GM08714 (cell line): ENCODE results near the gene OR2S2.

ENCODE experiments used
- H3K4me3 ChIP-seq: fragments of 200-500 bp; sonication (Bioruptor generic); 2 replicates; pipeline ENCODE4 v1.5.1; 2014; ENCODE audit warnings: mild to moderate bottlenecking, low read length, inconsistent platforms
- ZNF274 ChIP-seq: IDR thresholded peaks from 2 replicates; pipeline ENCODE4 v1.6.1; 2012; ENCODE audit warnings: mild to moderate bottlenecking, low read depth, low read length

The OR2S2 gene

DNA sequence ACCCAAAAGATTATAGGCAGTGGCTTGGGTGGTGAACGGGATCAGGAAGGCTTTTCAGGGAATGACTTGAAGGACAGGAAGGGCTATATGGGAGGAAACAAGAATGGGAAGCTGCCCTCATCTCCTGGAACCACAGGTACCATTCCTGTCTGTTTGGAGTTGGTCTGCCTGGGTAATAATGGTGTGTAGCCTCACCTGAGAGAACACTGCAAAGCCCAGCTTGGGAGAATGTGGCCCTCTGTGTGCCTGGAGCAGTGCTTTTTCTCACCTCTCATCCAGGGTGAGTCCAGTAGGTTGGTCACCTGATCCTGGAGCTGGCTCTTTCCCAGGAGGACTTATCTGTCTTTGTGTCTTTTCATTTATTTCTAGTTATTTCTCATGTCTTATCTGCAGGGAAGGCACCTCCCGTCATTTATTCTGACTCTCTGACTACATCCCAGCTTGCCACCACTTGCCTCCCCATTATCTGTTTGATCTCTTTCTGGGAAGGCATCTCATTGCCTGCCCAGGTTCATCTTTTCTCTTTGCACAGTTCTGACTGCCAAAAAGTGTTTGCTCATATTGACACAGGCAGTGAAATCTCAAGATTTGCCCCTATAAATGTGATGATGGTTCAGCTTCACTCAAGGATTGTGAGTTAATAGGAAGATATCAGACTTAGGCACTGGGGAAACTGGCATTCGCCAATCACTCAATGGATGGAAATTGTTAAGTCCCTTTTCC lies 22.5 kb upstream of the OR2S2 start:
- H3K4me3 ChIP-seq = no peak overlapping the region
- no peak for TF ChIP-seq ZNF274

DNA sequence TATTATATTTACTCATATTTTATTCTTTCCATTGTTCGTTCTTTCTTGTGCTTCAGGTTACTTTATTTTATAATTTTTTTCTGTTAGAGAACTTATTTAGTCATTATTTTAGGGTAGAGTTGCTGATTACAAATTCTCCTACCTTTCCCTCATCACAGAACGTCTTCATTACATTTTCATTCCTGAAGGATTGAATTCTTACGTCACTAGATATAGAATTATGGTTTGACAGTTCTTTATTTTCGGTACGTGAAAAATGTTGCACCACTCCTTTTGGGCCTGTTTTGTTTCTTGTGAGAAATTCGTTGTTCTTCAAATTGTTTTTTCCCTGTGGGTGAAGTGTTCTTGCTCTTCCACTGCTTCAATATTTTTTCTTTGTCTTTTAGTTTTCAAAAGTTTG lies 20.8 kb upstream of the OR2S2 start:
- no peak overlapping the region for H3K4me3 ChIP-seq
- TF ChIP-seq ZNF274 = no peak

DNA sequence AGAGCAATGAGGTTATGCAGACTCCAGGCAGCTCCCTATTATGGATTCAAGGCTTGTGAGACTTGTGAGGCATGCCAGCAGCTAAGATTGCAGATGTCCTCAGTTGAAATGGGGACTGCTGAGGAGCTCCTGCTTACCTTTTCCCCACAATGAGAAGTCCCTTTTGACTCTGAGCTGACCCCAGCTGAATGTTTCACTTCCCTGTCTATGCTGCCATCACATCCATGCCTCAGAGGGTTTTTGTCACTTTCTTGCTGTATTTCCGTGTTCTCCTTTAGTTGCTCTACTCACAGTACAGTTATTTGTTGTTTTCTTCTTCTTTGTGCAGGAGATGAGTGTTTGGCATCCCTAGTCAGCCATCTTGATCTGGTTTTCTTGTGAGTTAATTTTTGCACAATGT lies 18.8 kb upstream of the OR2S2 start:
- no peak overlapping the region for H3K4me3 ChIP-seq
- TF ChIP-seq ZNF274 = no peak

DNA sequence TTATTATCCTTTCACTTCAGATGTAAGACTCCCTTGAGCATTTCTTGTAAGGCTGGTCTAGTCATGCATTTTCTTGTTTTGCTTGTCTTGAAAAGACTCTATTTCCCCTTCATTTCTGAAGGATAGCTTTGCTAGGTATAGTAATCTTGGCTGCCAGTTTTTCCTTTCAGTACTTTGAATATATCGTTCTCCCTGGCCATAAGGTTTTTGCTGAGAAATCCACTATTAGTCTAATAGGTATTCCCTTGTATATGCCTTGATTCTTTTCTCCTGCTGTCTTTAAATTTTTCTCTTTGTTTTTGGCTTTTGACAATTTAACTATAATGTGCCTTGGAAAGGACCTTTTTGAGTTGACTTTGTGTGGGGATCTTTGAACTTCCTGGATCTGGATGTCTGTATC lies 16.8 kb upstream of the OR2S2 start:
- no peak for TF ChIP-seq ZNF274
- H3K4me3 ChIP-seq = no peak overlapping the region

DNA sequence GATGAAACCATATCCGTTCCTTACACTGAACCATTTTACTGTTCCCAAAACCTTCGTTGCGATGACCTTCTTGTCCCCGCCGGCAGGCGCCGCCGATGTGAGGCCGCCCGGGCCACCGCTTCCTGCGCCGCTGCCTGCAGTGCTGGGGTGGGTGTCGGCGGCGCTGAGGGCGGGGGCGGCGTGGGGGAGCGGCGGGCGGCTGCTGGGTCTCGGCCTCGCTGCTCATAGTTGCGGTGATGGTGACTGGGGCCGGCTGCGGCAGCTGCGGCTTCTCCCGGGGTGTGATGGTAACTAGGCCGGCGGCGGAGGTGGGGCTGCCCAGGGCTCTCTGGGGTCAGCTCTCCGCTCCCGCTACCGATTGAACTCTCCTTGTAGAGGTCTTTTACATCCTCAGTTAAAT lies 14.1 kb upstream of the OR2S2 start:
- no peak for TF ChIP-seq ZNF274
- no peak overlapping the region for H3K4me3 ChIP-seq

DNA sequence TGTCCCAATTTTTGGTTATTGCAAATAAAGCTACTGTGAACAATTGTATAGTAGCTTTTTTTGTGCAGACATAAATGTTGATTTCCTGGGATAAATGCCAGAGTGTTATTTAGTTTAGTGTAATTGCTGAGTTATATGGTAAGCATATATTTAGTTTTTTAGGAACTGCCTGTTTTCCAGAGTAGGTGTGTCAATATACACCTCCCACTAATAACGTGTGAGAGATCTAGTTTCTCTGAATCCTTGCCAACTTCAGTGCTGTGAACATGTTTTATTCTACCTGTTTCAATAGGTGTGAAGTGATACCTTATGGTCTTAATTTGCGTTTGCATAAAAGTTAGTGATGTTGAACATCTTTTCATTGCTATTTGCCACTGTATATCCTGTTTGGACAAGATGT lies 9.1 kb upstream of the OR2S2 start:
- no peak for TF ChIP-seq ZNF274
- no peak overlapping the region for H3K4me3 ChIP-seq

DNA sequence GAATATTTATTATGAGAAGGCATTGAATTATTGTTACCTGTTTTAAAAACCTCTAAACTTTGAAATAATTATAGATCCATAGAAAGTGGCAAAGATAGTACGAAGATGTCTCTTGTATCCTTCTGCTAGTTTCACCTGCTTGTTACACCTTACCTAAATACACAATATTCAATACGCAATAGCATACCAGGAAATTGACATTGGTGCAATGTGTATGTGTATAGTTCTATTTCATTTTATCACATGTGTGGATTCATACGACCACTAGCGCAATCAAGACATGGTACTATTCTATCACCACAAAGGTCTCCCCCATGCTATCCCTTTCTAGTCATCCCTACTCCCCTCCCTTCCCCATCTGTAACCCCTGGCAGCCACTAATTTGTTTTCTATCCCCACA lies 8.5 kb upstream of the OR2S2 start:
- no peak overlapping the region for H3K4me3 ChIP-seq
- no peak for TF ChIP-seq ZNF274

DNA sequence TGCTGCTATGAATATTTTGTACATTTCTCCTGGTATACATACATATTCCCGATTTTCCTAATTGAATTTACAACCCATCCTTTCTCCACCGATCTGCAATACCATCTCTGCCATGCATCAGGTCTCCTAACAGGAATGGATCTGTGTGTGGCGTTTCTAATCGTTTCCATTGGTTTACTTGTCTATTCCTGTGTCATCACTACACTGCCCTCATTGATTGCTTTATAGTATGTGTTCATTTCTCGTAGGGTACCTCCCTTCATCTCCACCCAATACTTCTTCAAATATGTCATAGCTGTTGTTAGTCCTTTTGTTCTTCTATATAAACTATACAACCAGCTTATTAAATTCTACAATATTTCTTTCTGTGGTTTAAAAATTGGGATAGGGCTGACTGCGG lies 7.1 kb upstream of the OR2S2 start:
- TF ChIP-seq ZNF274 = no peak
- H3K4me3 ChIP-seq = no peak overlapping the region

DNA sequence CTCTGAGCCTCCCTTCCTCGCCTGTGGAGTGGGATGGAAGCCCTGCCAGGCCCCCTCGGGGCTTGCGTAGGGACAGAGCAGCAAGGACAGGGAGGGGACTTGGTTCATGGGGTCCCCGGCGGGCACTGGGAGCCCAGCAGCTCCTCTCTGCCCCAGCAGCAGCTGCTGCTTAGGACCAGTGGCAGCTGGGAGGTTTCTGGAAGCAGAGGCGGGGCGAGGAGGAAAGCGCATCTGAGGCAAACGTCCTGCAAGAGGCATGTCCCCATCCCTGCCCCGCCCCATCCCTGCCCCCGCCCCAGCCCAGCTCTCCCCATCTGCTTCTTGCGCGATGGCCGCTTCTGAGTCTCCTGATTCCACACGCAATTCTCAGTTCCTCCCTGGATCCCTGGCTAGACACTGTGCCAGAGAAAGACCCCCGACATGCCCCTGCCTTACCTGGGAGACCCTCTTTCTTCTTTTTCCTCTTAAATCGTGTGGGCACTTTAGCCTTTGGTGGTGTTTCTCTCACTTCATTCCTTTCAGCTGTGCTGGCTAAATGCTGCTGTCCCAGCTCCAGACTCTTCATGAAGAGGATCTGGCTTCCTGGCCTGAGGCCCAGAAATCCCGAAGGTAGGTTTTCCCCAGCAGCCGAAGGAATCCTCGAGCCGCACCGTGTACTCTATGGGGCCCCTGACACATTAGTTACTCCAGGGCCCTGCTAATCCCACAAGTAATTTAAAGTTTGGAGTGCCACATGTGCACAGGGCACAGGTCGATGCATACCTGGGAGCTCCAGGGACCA lies 4.4 kb upstream of the OR2S2 start:
- H3K4me3 ChIP-seq = no peak overlapping the region
- TF ChIP-seq ZNF274 = no peak

DNA sequence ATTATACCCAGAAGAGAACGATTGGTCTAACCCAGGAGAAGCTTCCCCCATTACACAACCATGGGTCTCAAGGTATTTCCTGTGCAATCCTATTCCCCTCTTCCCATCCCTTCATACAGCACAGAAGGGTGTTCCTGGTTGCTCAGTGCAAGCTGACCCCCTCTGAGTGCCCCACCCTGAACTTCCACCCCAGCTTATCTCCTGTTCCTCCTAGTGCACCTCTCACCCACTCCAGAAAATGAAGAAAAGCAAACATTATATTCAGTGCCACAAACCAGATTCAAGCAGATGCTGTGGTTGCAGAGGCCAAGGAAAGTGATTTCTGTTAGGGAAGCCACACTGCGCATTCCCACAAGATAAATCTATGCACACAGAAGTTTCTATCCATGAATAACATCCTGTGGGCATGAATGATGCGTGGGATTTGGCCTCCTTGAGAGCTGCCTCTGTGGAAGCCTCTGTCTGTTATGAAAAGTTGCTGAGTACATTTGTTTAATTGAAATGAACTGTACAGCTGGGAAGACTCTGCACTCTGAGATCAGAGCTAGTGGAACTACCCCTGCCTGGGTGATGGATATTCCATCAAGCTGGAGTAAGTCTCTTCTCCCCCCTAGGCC lies 2.2 kb upstream of the OR2S2 start:
- TF ChIP-seq ZNF274 = no peak
- no peak overlapping the region for H3K4me3 ChIP-seq

DNA sequence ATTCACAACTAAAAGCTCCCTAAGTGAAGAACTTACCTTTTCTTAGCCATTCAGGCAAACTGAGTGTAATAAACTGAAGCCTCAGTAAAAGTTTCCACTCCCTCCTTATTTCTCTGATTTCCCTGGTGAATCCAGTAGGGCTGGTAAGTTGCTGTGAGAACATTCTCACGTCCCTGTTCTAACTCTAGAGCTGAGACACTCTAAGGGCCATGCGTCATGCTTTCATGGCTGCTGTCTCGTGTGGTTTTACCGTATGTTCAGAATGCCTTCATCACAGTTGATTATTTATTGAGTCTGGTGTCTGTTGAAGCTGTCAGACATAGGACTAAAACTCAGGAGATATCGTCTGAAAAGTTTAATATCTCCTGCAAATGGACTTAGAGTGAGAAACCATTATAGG lies 1.3 kb downstream of the OR2S2 start:
- H3K4me3 ChIP-seq = no peak overlapping the region
- TF ChIP-seq ZNF274 = no peak

DNA sequence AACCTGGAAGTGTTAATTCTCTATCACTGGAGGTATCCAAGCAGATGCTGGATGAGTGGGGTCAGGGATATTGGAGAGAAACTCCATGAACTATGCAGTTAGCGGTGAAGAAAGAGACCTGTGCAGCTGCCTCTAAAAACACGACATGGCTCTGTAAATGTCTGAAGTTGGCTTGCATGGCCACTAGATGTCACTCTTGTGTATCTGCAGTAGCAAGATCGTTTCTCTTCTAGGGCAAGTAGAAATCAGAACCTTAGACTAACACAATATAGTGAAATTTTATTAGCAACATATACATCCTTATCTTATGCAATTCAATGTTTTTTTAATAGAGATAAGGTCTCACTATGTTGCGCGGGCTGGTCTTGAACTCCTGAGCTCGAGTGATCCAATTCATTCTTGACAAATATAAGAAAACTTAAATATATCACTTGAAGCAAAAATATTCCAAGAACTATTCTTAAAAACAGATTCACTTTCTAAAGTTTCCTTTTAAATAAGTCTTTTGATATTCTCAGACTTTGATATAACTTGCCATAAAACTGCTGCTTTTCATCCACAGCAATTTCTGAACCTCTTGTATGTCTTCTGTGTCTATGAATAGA lies 2.9 kb downstream of the OR2S2 start:
- TF ChIP-seq ZNF274 = no peak
- H3K4me3 ChIP-seq = no peak overlapping the region

DNA sequence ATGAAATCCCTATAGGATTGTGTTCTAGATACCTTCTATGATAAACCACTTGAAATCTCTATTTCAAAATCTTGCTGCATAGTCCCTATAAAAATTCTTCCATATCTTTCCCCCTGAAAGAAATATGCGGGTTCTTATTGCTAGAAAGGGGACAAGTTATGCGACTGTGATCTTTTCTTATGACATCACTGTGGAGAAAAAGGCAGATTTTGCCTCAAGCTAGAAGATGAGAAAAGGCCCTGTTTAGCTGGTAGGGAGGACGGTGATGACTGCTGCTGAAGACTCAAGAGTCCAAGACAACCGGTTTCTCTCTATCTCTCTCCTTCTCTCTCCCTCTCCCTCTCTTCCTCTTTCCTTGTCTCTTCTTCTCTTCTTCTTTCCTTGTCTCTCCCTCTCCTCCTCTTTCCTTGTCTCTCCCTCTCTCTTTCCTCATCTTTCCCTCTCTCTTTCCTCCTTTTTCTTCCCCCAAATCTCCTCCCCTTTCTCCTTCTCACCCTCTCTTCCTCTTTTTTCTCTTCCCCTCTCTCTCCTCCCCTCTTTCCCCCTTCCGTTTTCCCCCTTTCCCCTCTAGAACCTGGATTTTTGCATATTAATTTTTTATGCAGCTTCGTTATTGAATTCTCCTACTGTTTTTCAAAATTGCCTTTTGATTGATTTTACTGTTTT lies 5.3 kb downstream of the OR2S2 start:
- TF ChIP-seq ZNF274 = no peak
- H3K4me3 ChIP-seq = no peak overlapping the region

DNA sequence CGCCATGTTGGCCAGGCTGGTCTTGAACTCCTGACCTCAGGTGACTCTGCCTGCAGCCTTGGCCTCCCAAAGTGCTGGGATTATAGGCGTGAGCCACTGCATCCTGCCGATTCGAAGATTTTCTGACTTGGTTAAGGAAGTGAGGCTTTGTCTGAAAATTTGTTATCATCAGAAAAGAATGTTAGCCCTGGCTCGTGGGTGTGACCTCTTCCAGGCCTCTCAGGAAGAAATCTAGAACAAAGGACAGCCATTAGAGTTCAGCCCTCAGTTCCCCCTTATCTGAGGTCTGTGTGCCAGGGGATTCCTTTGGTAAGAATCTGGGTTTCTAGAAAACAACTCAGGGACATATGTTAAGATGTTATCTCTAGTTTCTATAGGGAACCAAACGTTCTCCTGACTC lies 6.2 kb downstream of the OR2S2 start:
- TF ChIP-seq ZNF274 = no peak
- no peak overlapping the region for H3K4me3 ChIP-seq
